DND-41 (cell line): ENCODE data around the gene NSMF.

Experiments used
- ATAC-seq: fragments of 200-7000 bp; cut with Tn5 transposase; 3 replicates; pipeline ENCODE4 v1.9.1; 2021; ENCODE audit warnings: low read depth; ENCODE audit not compliant: insufficient read depth
- DNase-seq: peaks from one replicate; pipeline ENCODE4 v3.0.0-alpha.2; 2020
- H2AFZ ChIP-seq: 2 replicates; pipeline ENCODE4 v1.6.0; 2012; ENCODE audit warnings: low read depth, low read length
- H3K27ac ChIP-seq: 2 replicates; pipeline ENCODE4 v1.5.1; 2012; ENCODE audit warnings: low read length, inconsistent platforms
- H3K27me3 ChIP-seq: fragments of 200-600 bp; sonication (generic); 2 replicates; pipeline ENCODE4 v1.6.0; 2012; ENCODE audit warnings: low read length, mild to moderate bottlenecking, inconsistent platforms; ENCODE audit not compliant: insufficient read depth, poor library complexity
- H3K36me3 ChIP-seq: 2 replicates; pipeline ENCODE4 v1.5.1; 2012; ENCODE audit warnings: low read length, inconsistent platforms; ENCODE audit not compliant: insufficient read depth
- H3K4me1 ChIP-seq: 2 replicates; pipeline ENCODE4 v1.5.1; 2012; ENCODE audit warnings: mild to moderate bottlenecking, low read length; ENCODE audit not compliant: insufficient read depth
- H3K4me2 ChIP-seq: 2 replicates; pipeline ENCODE4 v1.6.0; 2012; ENCODE audit warnings: mild to moderate bottlenecking, moderate library complexity, low read length, inconsistent platforms; ENCODE audit not compliant: insufficient read depth
- H3K4me3 ChIP-seq, 2 experiments: fragments of 200-600 bp in 1 of 2; shearing (Covaris generic) in 1 of 2; 2 replicates each; pipeline ENCODE4 v1.5.1; 2012 to 2016; ENCODE audit warnings: inconsistent platforms in 2 of 2, low read length in 2 of 2, mild to moderate bottlenecking in 2 of 2, low read depth in 1 of 2, moderate library complexity in 1 of 2
- H3K79me2 ChIP-seq: 2 replicates; pipeline ENCODE4 v1.6.0; 2012; ENCODE audit warnings: low read length, inconsistent platforms; ENCODE audit not compliant: insufficient read depth
- H3K9ac ChIP-seq: 2 replicates; pipeline ENCODE4 v1.6.0; 2012; ENCODE audit warnings: low read depth, mild to moderate bottlenecking, inconsistent platforms, low read length, moderate library complexity
- H3K9me3 ChIP-seq: 2 replicates; pipeline ENCODE4 v1.5.1; 2012; ENCODE audit warnings: low read length, moderate library complexity, mild to moderate bottlenecking, inconsistent platforms; ENCODE audit not compliant: insufficient read depth, severe bottlenecking
- H4K20me1 ChIP-seq: 2 replicates; pipeline ENCODE4 v1.6.0; 2012; ENCODE audit warnings: low read length; ENCODE audit not compliant: insufficient read depth
- EZH2 ChIP-seq: IDR thresholded peaks from 3 replicates; pipeline ENCODE4 v1.6.1; 2012; ENCODE audit warnings: borderline replicate concordance, low read depth, mild to moderate bottlenecking, moderate library complexity, low read length, inconsistent platforms; ENCODE audit not compliant: severe bottlenecking
- TF ChIP-seq, protein P1 (sequence below): IDR thresholded peaks from 2 replicates; pipeline ENCODE4 v1.5.1; 2012; ENCODE audit warnings: borderline replicate concordance, low read length, moderate library complexity, mild to moderate bottlenecking; ENCODE audit not compliant: poor library complexity, severe bottlenecking; ENCODE audit errors: extremely low read depth

The NSMF gene

DNA sequence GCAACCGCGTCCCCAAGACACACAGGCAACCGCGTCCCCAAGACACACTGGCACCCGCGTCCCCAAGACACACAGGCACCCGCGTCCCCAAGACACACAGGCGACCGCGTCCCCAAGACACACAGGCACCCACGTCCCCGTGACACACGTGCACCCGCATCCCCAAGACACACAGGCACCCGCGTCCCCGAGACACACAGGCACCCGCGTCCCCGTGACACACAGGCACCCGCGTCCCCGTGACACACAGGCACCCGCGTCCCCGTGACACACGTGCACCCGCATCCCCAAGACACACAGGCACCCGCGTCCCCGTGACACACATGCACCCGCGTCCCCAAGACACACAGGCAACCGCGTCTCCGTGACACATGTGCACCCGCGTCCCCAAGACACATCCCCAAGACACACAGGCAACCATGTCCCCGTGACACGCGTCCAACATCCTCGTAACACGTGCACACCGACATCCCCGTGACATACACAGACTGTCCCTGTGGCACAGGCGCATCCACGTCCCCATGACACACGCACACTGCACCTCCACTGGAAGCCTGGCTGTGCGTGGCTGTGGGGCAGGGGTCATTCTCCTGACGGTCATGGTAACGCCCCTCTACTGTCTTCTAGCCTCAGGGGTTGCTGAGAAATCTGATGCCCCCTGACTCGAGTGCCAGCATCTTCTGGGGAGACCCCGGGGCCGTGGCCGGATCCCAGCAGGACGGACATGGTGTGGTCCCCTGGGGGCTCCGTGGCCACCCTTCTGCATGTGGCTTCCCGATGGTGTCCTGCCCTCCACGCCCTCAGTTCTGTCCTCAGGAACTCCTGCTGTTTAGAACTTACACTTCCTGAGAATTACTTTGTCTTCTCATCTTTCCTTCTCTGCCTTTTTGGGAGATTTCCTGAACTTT lies 60.3 kb downstream of the NSMF start:
- Histone ChIP-seq H3K9me3 (no peaks in the 10 kb centered on the region), H3K79me2 (no peaks in the 10 kb centered on the region), H4K20me1 (no peaks in the 10 kb centered on the region), H3K9ac (no peak overlapping the region), H3K36me3 (no peaks in the 10 kb centered on the region), H3K27ac (no peak overlapping the region), H3K4me3 (no peak overlapping the region), H3K4me1 (no peaks in the 10 kb centered on the region), H3K27me3 (no peaks in the 10 kb centered on the region), H2AFZ (no peak overlapping the region), H3K4me2 (no peak overlapping the region)
- TF ChIP-seq, protein P1, sequence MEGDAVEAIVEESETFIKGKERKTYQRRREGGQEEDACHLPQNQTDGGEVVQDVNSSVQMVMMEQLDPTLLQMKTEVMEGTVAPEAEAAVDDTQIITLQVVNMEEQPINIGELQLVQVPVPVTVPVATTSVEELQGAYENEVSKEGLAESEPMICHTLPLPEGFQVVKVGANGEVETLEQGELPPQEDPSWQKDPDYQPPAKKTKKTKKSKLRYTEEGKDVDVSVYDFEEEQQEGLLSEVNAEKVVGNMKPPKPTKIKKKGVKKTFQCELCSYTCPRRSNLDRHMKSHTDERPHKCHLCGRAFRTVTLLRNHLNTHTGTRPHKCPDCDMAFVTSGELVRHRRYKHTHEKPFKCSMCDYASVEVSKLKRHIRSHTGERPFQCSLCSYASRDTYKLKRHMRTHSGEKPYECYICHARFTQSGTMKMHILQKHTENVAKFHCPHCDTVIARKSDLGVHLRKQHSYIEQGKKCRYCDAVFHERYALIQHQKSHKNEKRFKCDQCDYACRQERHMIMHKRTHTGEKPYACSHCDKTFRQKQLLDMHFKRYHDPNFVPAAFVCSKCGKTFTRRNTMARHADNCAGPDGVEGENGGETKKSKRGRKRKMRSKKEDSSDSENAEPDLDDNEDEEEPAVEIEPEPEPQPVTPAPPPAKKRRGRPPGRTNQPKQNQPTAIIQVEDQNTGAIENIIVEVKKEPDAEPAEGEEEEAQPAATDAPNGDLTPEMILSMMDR, result no peak
- no peak for TF ChIP-seq EZH2
- no peak for DNase-seq
- ATAC-seq, result no peak

DNA sequence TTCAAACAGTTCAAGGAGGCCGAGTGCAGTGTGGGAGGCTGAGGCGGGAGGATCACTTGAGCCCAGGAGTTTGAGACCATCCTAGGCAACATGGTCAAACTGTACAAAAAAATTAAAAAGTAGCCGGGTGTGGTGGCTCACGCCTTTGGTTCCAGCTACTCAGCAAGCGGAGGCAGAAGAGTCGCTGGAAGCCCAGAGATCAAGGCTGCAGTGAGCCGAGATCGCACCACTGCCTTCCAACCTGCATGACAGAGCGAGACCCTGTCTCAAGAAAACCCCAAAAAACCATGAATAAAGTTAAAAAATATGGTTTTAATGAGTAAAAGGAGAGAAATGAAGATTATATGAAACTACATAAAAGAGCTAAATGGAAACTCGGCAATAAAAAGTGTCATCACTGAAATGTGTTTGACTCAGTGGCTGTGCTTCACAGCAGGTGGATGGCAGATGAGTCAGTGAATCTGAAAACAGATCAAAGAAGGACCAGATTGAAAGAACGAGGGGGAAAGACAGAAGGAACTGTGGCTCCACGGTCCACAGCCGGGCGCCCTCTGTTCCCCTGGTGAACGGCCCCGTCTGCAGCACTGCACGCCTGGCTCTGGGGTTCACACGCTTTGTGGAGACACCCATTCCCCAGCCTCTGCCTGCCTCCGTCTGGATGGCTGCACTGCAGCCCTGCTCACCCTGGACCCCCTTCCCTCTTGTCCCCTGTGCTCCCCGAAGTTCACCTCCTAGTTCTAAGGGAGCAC lies 61.3 kb downstream of the NSMF start:
- no peak for DNase-seq
- H3K27me3 ChIP-seq, result no peaks in the 10 kb centered on the region
- H3K79me2 ChIP-seq, result no peaks in the 10 kb centered on the region
- H3K4me2 ChIP-seq, result no peak overlapping the region
- H4K20me1 ChIP-seq, result no peaks in the 10 kb centered on the region
- TF ChIP-seq, protein P1, result no peak
- TF ChIP-seq EZH2, result no peak
- no peak overlapping the region for H3K27ac ChIP-seq
- no peak for ATAC-seq
- H2AFZ ChIP-seq, result no peak overlapping the region
- H3K36me3 ChIP-seq, result no peaks in the 10 kb centered on the region
- H3K4me3 ChIP-seq, result no peak overlapping the region
- H3K9me3 ChIP-seq, result no peaks in the 10 kb centered on the region
- no peaks in the 10 kb centered on the region for H3K4me1 ChIP-seq
- no peak overlapping the region for H3K9ac ChIP-seq
